HCT116 (cell line): ENCODE data around the gene KLK13.

Experiments
- EGR1 ChIP-seq: IDR thresholded peaks from 2 replicates; pipeline ENCODE4 v1.6.1; 2012; ENCODE audit warnings: low read depth
- EZH2phosphoT487 ChIP-seq: fragments of 200-600 bp; IDR thresholded peaks from 2 replicates; pipeline ENCODE4 v1.6.1; 2018; ENCODE audit warnings: antibody characterized with exemption, borderline replicate concordance
- POLR2A ChIP-seq: IDR thresholded peaks from 2 replicates; pipeline ENCODE4 v1.7.0; 2011; ENCODE audit warnings: borderline replicate concordance; ENCODE audit not compliant: insufficient read depth, insufficient read length; ENCODE audit errors: extremely low read depth
- POLR2AphosphoS5 ChIP-seq: IDR thresholded peaks from 2 replicates; pipeline ENCODE4 v1.6.1; 2011; ENCODE audit warnings: mild to moderate bottlenecking, low read depth, low read length, moderate library complexity
- RAD21 ChIP-seq: IDR thresholded peaks from 2 replicates; pipeline ENCODE4 v1.6.1; 2012; ENCODE audit warnings: low read depth, mild to moderate bottlenecking
- YY1 ChIP-seq: IDR thresholded peaks from 2 replicates; pipeline ENCODE4 v1.6.1; 2011; ENCODE audit warnings: low read length, low read depth, moderate library complexity, mild to moderate bottlenecking; ENCODE audit not compliant: insufficient replicate concordance; ENCODE audit errors: extremely low read depth
- TF ChIP-seq, protein P1 (sequence below), 3 experiments: fragments of 200-600 bp in 1 of 3; sonication (generic) in 1 of 3; IDR thresholded peaks in 2 of 3; conservative IDR thresholded peaks in 1 of 3; 2 replicates each; pipeline ENCODE4 v1.5.1; 2012 to 2017; ENCODE audit warnings: low read depth in 2 of 3, low read length in 2 of 3, antibody characterized with exemption in 1 of 3, borderline replicate concordance in 1 of 3, control low read depth in 1 of 3, mild to moderate bottlenecking in 1 of 3, mixed read lengths in 1 of 3, mixed run types in 1 of 3, moderate library complexity in 1 of 3; ENCODE audit not compliant: insufficient read depth in 1 of 3

DNA sequence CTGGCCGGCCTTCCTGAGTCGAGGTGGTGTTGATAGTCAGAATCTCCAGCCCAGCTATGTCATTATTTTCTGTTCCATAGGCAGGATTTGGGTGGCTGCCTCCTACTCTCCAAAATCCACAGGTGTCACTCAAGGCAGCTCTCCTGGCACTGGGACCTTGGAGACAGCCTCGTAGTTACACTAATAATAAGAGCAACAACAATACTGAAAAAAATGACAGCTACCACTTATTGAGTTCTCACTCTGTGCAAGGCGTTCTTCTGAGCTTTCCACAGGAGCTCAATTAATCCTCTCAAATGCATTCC lies 17.9 kb downstream of the KLK13 start:
- TF ChIP-seq EZH2phosphoT487 (no peak), POLR2A (no peak), EGR1 (no peak), RAD21 (no peak), POLR2AphosphoS5 (no peak), YY1 (no peak)
- TF ChIP-seq, protein P1, sequence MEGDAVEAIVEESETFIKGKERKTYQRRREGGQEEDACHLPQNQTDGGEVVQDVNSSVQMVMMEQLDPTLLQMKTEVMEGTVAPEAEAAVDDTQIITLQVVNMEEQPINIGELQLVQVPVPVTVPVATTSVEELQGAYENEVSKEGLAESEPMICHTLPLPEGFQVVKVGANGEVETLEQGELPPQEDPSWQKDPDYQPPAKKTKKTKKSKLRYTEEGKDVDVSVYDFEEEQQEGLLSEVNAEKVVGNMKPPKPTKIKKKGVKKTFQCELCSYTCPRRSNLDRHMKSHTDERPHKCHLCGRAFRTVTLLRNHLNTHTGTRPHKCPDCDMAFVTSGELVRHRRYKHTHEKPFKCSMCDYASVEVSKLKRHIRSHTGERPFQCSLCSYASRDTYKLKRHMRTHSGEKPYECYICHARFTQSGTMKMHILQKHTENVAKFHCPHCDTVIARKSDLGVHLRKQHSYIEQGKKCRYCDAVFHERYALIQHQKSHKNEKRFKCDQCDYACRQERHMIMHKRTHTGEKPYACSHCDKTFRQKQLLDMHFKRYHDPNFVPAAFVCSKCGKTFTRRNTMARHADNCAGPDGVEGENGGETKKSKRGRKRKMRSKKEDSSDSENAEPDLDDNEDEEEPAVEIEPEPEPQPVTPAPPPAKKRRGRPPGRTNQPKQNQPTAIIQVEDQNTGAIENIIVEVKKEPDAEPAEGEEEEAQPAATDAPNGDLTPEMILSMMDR (IDR thresholded peaks at IDR 0.05 in 2 of 3, conservative IDR thresholded peaks at IDR 0.05 in 1 of 3; ENCODE audit: borderline replicate concordance in 1 of 3, insufficient read depth in 1 of 3, low read depth in 2 of 3, low read length in 2 of 3) = no peak
